Keratinocyte (primary cell): ENCODE data around the gene CTNNA3.

Source experiments
- EZH2 ChIP-seq: IDR thresholded peaks from one replicate; pipeline ENCODE4 v1.6.1; 2012; ENCODE audit warnings: inconsistent platforms, mild to moderate bottlenecking, low read length, moderate library complexity
- TF ChIP-seq, protein P1 (sequence below), 3 experiments: IDR thresholded peaks in 1 of 3; conservative IDR thresholded peaks in 1 of 3; optimal IDR thresholded peaks in 1 of 3; 2 replicates in 2 of 3; 3 replicates in 1 of 3; pipeline versions ENCODE3 to v1.5.1; 2011; ENCODE audit warnings: low read length in 3 of 3, mild to moderate bottlenecking in 3 of 3, moderate library complexity in 2 of 3, control low read depth in 1 of 3, inconsistent platforms in 1 of 3; ENCODE audit not compliant: insufficient read depth in 2 of 3; ENCODE audit errors: extremely low read depth in 1 of 3

DNA sequence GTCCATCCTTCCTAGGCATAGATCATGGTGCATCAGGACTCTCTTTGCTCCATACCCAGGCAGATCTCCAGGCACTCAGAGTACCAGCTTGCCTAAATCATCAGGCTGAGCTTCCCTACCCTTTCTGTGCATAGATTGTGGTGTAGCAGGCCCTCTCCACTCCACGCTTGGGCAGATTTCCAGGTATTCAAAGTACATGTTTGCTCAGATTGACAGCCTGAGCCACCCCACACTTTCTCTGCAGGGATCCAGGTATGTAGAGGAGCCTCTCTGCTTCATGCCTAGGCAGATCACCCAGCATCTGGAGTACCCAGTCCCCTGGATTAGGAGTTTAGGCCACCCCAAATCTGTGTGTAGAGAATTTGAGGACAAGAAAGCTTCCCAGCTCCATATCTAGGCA lies 1727.6 kb downstream of the CTNNA3 start:
- TF ChIP-seq, protein P1, sequence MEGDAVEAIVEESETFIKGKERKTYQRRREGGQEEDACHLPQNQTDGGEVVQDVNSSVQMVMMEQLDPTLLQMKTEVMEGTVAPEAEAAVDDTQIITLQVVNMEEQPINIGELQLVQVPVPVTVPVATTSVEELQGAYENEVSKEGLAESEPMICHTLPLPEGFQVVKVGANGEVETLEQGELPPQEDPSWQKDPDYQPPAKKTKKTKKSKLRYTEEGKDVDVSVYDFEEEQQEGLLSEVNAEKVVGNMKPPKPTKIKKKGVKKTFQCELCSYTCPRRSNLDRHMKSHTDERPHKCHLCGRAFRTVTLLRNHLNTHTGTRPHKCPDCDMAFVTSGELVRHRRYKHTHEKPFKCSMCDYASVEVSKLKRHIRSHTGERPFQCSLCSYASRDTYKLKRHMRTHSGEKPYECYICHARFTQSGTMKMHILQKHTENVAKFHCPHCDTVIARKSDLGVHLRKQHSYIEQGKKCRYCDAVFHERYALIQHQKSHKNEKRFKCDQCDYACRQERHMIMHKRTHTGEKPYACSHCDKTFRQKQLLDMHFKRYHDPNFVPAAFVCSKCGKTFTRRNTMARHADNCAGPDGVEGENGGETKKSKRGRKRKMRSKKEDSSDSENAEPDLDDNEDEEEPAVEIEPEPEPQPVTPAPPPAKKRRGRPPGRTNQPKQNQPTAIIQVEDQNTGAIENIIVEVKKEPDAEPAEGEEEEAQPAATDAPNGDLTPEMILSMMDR (optimal IDR thresholded peaks at IDR 0.05 in 1 of 3, IDR thresholded peaks at IDR 0.05 in 1 of 3, conservative IDR thresholded peaks at IDR 0.05 in 1 of 3; ENCODE audit: extremely low read depth in 1 of 3, insufficient read depth in 2 of 3, low read length in 3 of 3) = no peak
- no peak for TF ChIP-seq EZH2
